Activated B cell treated with CpG ODN at 0.5 μM for 24 hours (primary cell): ENCODE data around the gene KRTAP13-3. TPM values are rescaled to one million over a fixed set of nuclear protein-coding genes. Genes with fewer than 3 reads are reported as not detected.

Experiments
- ATAC-seq: fragments of 200-7000 bp; cut with Tn5 transposase; one replicate; pipeline ENCODE4 v1.10.0; 2021; ENCODE audit warnings: low read depth, mild to moderate bottlenecking, moderate library complexity
- CTCF ChIA-PET: fragments of 350-600 bp; sonication (Branson Sonifier 250); formaldehyde crosslinking; loops from one replicate; lab custom pipeline; 2021; ENCODE audit warnings: antibody characterized with exemption; lab: Charles Lee
- POLR2A ChIA-PET: fragments of 350-600 bp; sonication (Branson Sonifier 250); formaldehyde crosslinking; loops from one replicate; lab custom pipeline; 2021; ENCODE audit warnings: antibody characterized with exemption; lab: Charles Lee
- DNase-seq: peaks from one replicate; pipeline ENCODE4 v3.0.0; 2022
- H3K27ac Mint-ChIP-seq: one replicate; pipeline ENCODE4 v1.8.0; 2020; ENCODE audit warnings: mixed read lengths
- H3K27me3 Mint-ChIP-seq: one replicate; pipeline ENCODE4 v1.8.0; 2021; ENCODE audit warnings: mixed read lengths
- H3K36me3 Mint-ChIP-seq: one replicate; pipeline ENCODE4 v1.8.0; 2021; ENCODE audit warnings: low read depth, mixed read lengths
- H3K4me1 Mint-ChIP-seq: one replicate; pipeline ENCODE4 v1.8.0; 2021; ENCODE audit warnings: mixed read lengths
- H3K4me3 Mint-ChIP-seq: one replicate; pipeline ENCODE4 v1.8.0; 2020; ENCODE audit warnings: mild to moderate bottlenecking, mixed read lengths
- H3K9me3 Mint-ChIP-seq: one replicate; pipeline ENCODE4 v1.8.0; 2020; ENCODE audit warnings: mixed read lengths
- CTCF ChIP-seq: fragments of 200-600 bp; IDR thresholded peaks from one replicate; pipeline ENCODE4 v1.8.0; 2022; ENCODE audit warnings: antibody characterized with exemption, mild to moderate bottlenecking
- intact Hi-C: fragments of 100-400 bp; cut with micrococcal nuclease; formaldehyde crosslinking; loops from one replicate; pipeline ENCODE4 v1.15.1; 2024
- total RNA-seq: library from RNA; stranded (reverse); gene quantifications from 2 replicates; pipeline ENCODE4 v1.2.3, GENCODE V29; 2022

The KRTAP13-3 gene
- total RNA-seq, 1 donor from 2014 or later: not detected

DNA sequence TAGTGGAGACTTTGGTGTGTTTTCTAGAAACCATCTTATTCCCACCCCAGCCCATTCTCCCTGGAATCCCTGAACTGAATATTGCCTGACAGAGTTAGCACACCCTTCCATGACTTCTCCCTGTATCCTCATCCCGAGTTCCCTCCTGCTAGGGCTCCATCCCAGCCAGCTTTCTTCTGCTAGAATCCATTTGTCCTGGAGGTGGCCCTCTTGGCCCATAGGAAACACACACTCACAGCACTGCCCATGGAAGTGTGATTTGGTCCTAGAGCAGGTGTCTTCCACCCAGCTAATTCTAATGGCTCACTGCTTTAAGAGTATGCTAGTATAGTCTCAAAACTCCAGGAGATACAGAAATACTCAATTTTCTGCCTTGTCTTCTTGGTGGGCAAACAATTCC lies 18.5 kb upstream of the KRTAP13-3 start:
- CTCF ChIA-PET: no interaction called here
- DNase-seq (no peak), ATAC-seq (no peak)
- peaks cover 4% of the 10 kb centered on the region for H3K9me3 Mint-ChIP-seq
- H3K4me3 Mint-ChIP-seq: no peak overlapping the region
- H3K4me1 Mint-ChIP-seq: no peaks in the 10 kb centered on the region
- POLR2A ChIA-PET: no interaction called here
- no peak overlapping the region for H3K27ac Mint-ChIP-seq
- intact Hi-C loops: loop anchor here (10.0 kb wide), 1 partner anchor 51 kb away; the partner anchor contains the start of genes KRTAP19-3 and KRTAP19-4
- no peak for TF ChIP-seq CTCF
- H3K36me3 Mint-ChIP-seq: no peaks in the 10 kb centered on the region
- no peaks in the 10 kb centered on the region for H3K27me3 Mint-ChIP-seq

DNA sequence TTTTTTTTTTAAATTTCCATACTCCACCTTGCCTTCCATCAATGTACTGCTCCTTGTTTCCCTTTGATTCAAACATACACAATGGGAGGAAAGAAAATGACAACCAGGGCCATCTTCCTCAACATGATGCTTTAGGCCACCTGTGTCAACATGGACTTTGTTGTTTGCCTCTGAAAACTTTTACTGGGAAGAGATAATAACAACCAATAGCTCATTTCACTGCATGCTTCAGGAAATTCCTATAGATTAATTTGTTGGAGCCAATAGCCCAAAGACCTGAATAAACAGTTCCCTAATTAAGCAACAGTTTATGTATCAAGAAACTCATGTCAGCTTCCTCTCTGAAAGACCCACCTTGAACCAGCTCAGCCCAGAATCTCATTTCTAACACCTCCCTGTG lies 17.5 kb upstream of the KRTAP13-3 start:
- H3K27me3 Mint-ChIP-seq: no peaks in the 10 kb centered on the region
- intact Hi-C loops: loop anchor here (10.0 kb wide), 1 partner anchor 52 kb away; the partner anchor contains the start of genes KRTAP19-3 and KRTAP19-4
- no peak overlapping the region for H3K27ac Mint-ChIP-seq
- ChIA-PET POLR2A (no interaction called here), CTCF (no interaction called here)
- no peaks in the 10 kb centered on the region for H3K36me3 Mint-ChIP-seq
- DNase-seq: no peak
- no peaks in the 10 kb centered on the region for H3K4me1 Mint-ChIP-seq
- peaks cover 4% of the 10 kb centered on the region for H3K9me3 Mint-ChIP-seq
- ATAC-seq: no peak
- TF ChIP-seq CTCF: no peak
- no peak overlapping the region for H3K4me3 Mint-ChIP-seq

GRCh38 chr21:30439975-30440374 lies 14.2 kb upstream of the KRTAP13-3 start, which contains the start of gene KRTAP15-1:
TSS of gene KRTAP15-1 (plus strand) at chr21:30440275. CDS start at chr21:30440328, 53 bp downstream.
- H3K27ac Mint-ChIP-seq: no peak within 1 kb of the TSS
- DNase-seq: no peak
- no peaks in the 10 kb centered on the region for H3K4me1 Mint-ChIP-seq
- intact Hi-C loops: loop anchor here (10.0 kb wide), 1 partner anchor 55 kb away; the partner anchor contains the start of genes KRTAP19-3 and KRTAP19-4
- POLR2A ChIA-PET: no interaction called here
- TF ChIP-seq CTCF: no peak
- H3K9me3 Mint-ChIP-seq: peaks cover 7% of the 10 kb centered on the region
- no peak within 1 kb of the TSS for H3K4me3 Mint-ChIP-seq
- CTCF ChIA-PET: no interaction called here
- H3K36me3 Mint-ChIP-seq: no peaks in the 10 kb centered on the region
- no peak for ATAC-seq
- H3K27me3 Mint-ChIP-seq: no peaks in the 10 kb centered on the region

GRCh38 chr21:30437010-30437565 lies 11.4 kb upstream of the KRTAP13-3 start:
- no peaks in the 10 kb centered on the region for H3K4me1 Mint-ChIP-seq
- intact Hi-C loops: no loop called here
- H3K36me3 Mint-ChIP-seq: no peaks in the 10 kb centered on the region
- DNase-seq (no peak), ATAC-seq (no peak)
- peaks cover 7% of the 10 kb centered on the region for H3K9me3 Mint-ChIP-seq
- H3K27ac Mint-ChIP-seq: no peak overlapping the region
- H3K27me3 Mint-ChIP-seq: no peaks in the 10 kb centered on the region
- POLR2A ChIA-PET: no interaction called here
- CTCF ChIA-PET: no interaction called here
- no peak overlapping the region for H3K4me3 Mint-ChIP-seq
- no peak for TF ChIP-seq CTCF

DNA sequence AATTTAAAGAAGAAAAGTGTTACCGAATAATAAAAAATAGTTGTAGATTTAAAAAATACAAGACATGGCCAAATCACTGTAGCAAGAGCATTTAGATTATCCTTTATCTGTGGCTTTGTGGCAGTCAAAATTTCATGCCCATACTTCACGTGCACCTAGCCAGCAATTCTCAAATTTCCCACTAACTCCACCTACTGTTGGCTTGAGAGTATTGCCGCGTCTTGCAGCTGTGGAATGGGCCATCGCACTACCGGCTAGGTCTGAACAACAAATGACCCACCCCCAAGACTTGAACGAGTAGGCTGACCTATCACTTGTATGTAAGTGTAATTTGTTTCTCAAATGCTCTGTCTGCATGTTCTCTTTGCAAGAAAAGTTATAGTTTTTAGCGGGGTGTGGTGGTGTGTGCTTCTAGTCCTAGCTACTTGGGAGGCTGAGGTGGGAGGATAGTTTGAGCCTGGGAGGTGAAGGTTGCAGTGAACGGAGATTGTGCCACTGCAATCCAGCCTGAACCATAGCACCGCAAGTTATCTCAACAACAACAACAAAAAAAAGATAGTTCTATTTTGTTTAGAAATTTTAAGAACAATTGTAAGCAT lies 8.4 kb upstream of the KRTAP13-3 start:
- no peak for ATAC-seq
- no peaks in the 10 kb centered on the region for H3K27me3 Mint-ChIP-seq
- TF ChIP-seq CTCF: no peak
- no peaks in the 10 kb centered on the region for H3K4me1 Mint-ChIP-seq
- peaks cover 3% of the 10 kb centered on the region for H3K9me3 Mint-ChIP-seq
- intact Hi-C loops: no loop called here
- no peak for DNase-seq
- H3K27ac Mint-ChIP-seq: no peak overlapping the region
- ChIA-PET CTCF (no interaction called here), POLR2A (no interaction called here)
- no peak overlapping the region for H3K4me3 Mint-ChIP-seq
- no peaks in the 10 kb centered on the region for H3K36me3 Mint-ChIP-seq
